HepG2 (cell line): ENCODE results near the gene TUBG2. TPM values are rescaled to one million over a fixed set of nuclear protein-coding genes. Genes with fewer than 3 reads are reported as not detected.
A peak's percentile ranks its signal among the peaks of the same experiment; 100 is the strongest.

Source experiments
- E2F2 ChIP-seq: sonication (generic); formaldehyde crosslinking; IDR thresholded peaks from 2 replicates; pipeline ENCODE4 v1.4.0; 2020; ENCODE audit warnings: missing genetic modification reagents, borderline replicate concordance
- HCFC1 ChIP-seq: fragments of 150-350 bp; IDR thresholded peaks from 2 replicates; pipeline ENCODE4 v1.6.1; 2014; ENCODE audit warnings: low read depth, low read length
- HOMEZ ChIP-seq: IDR thresholded peaks from 2 replicates; pipeline ENCODE4 v1.6.1; 2016; ENCODE audit warnings: low read depth
- MTF2 ChIP-seq: sonication (generic); formaldehyde crosslinking; IDR thresholded peaks from 2 replicates; pipeline ENCODE4 v1.5.0; 2020; ENCODE audit warnings: missing genetic modification reagents, borderline replicate concordance
- NCOA1 ChIP-seq: sonication (generic); formaldehyde crosslinking; IDR thresholded peaks from 2 replicates; pipeline ENCODE4 v1.9.0; 2021; ENCODE audit warnings: missing genetic modification reagents
- NFATC3 ChIP-seq: sonication (generic); formaldehyde crosslinking; IDR thresholded peaks from 2 replicates; pipeline ENCODE4 v1.5.1; 2020; ENCODE audit warnings: mild to moderate bottlenecking, missing genetic modification reagents
- PAWR ChIP-seq: sonication (generic); formaldehyde crosslinking; IDR thresholded peaks from 2 replicates; pipeline ENCODE4 v1.4.0; 2020; ENCODE audit warnings: missing genetic modification reagents, mild to moderate bottlenecking, borderline replicate concordance
- SPEN ChIP-seq: sonication (generic); formaldehyde crosslinking; IDR thresholded peaks from 2 replicates; pipeline ENCODE4 v1.5.1; 2020; ENCODE audit warnings: low read depth, mild to moderate bottlenecking, missing genetic modification reagents
- SRY ChIP-seq: sonication (generic); formaldehyde crosslinking; IDR thresholded peaks from 2 replicates; pipeline ENCODE4 v1.8.0; 2022; ENCODE audit warnings: mild to moderate bottlenecking, missing genetic modification reagents
- SUZ12 ChIP-seq: fragments of 150-350 bp; IDR thresholded peaks from 2 replicates; pipeline ENCODE4 v1.6.1; 2014; ENCODE audit warnings: low read depth, low read length
- TMF1 ChIP-seq: sonication (generic); formaldehyde crosslinking; IDR thresholded peaks from 2 replicates; pipeline ENCODE4 v1.8.1; 2022; ENCODE audit warnings: low read depth, missing genetic modification reagents
- ZBTB14 ChIP-seq: sonication (generic); formaldehyde crosslinking; IDR thresholded peaks from 2 replicates; pipeline ENCODE4 v1.4.0; 2020; ENCODE audit warnings: missing genetic modification reagents
- ZFYVE20 ChIP-seq: sonication (generic); formaldehyde crosslinking; IDR thresholded peaks from 2 replicates; pipeline ENCODE4 v1.8.0; 2023; ENCODE audit warnings: low read depth, mild to moderate bottlenecking, moderate library complexity, missing genetic modification reagents, borderline replicate concordance
- ZKSCAN1 ChIP-seq: fragments of 150-350 bp; IDR thresholded peaks from 2 replicates; pipeline ENCODE4 v1.6.1; 2014; ENCODE audit warnings: low read length
- ZKSCAN8 ChIP-seq: IDR thresholded peaks from 2 replicates; pipeline ENCODE4 v1.6.1; 2016; ENCODE audit warnings: borderline replicate concordance, missing genetic modification reagents, missing compliant biosample characterization
- ZNF225 ChIP-seq: sonication (generic); formaldehyde crosslinking; IDR thresholded peaks from 2 replicates; pipeline ENCODE4 v1.4.0; 2020; ENCODE audit warnings: mild to moderate bottlenecking, missing genetic modification reagents
- ZNF367 ChIP-seq: sonication (generic); formaldehyde crosslinking; IDR thresholded peaks from 2 replicates; pipeline ENCODE4 v1.4.0; 2020; ENCODE audit warnings: missing genetic modification reagents, borderline replicate concordance
- ZNF567 ChIP-seq: sonication (generic); formaldehyde crosslinking; IDR thresholded peaks from 2 replicates; pipeline ENCODE4 v1.8.1; 2023; ENCODE audit warnings: mild to moderate bottlenecking, missing genetic modification reagents, borderline replicate concordance
- ZNF850 ChIP-seq: sonication (generic); formaldehyde crosslinking; conservative IDR thresholded peaks from 2 replicates; pipeline ENCODE4 v1.9.0; 2021; ENCODE audit warnings: mild to moderate bottlenecking, missing genetic modification reagents
- ZNF891 ChIP-seq: sonication (generic); formaldehyde crosslinking; IDR thresholded peaks from 2 replicates; pipeline ENCODE4 v1.5.0; 2020; ENCODE audit warnings: mild to moderate bottlenecking, missing genetic modification reagents
- ZSCAN22 ChIP-seq: sonication (generic); formaldehyde crosslinking; IDR thresholded peaks from 2 replicates; pipeline ENCODE4 v1.4.0; 2020; ENCODE audit warnings: mild to moderate bottlenecking, missing genetic modification reagents
- polyA plus RNA-seq, 8 experiments: library from polyadenylated mRNA; depleted of rRNA in 3 of 8; stranded (reverse) in 7 of 8; unstranded in 1 of 8; fragments of >200 nt; fragmentation: Illumina TruSeq in 4 of 8; extraction: Trizol in 4 of 8; gene quantifications; 2 replicates each; pipeline versions ENCODE4 v1.2.1 to v1.2.3, GENCODE V29; 2011 to 2016; ENCODE audit warnings: low read depth in 4 of 8, missing spikeins in 1 of 8, mixed read lengths in 1 of 8; ENCODE audit not compliant: insufficient read depth in 1 of 8
- total RNA-seq, 5 experiments: library from RNA; depleted of rRNA; stranded (reverse); fragments of >200 nt; fragmentation: Illumina TruSeq; extraction: Trizol; gene quantifications; 2 replicates each; pipeline ENCODE4 v1.2.3, GENCODE V29; 2016; ENCODE audit warnings: low read depth in 1 of 5
- TF ChIP-seq, protein P1 (sequence below): sonication (generic); formaldehyde crosslinking; IDR thresholded peaks from 2 replicates; pipeline ENCODE4 v1.4.0; 2020; ENCODE audit warnings: missing genetic modification reagents
- TF ChIP-seq, protein P2 (sequence below): sonication (generic); formaldehyde crosslinking; IDR thresholded peaks from 2 replicates; pipeline ENCODE4 v1.8.0; 2022; ENCODE audit warnings: low read depth, missing genetic modification reagents

Gene TUBG2
- total and polyA plus RNA-seq, 2 of the 13 experiments (the other 11 are each of a cell fraction or from before 2014, with no cell fraction given): 16.0 to 42.3 TPM

DNA sequence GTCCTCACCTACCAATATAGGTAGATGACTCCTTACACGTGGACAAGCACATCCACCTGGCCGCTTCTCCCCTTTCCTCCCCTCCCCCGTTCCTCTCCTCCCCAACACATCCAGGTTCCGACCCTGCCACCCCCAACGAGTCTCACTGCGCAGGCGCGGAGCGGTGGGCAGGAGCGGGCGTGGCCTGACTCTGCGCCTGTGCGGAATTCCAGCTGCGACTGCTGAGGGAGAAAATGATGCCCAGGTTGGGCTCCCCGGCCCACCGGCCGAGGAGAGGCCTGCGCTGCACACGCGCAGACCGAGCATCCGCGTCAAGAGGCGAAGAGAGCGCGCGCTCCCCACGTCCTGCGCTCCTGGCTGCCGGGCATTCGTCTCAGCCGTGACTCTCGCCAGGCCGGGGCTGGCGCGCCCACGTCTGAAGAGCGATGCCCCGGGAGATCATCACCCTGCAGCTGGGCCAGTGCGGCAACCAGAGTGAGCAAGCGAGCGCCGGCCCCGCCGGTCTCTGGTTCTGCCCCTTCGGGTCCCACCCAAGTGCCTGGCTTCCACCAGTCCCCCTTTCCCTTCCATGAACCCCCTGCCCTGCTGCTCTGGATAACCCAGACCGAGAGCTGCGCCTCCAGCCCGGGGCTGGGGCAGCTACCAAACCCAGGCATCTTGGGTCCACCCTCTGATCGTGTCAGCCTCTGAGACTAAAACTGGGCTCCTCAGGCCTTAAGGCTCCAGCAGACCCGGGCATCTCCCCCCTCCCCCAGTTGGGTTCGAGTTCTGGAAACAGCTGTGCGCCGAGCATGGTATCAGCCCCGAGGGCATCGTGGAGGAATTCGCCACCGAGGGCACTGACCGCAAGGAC lies at the start of gene TUBG2 (continued):
- TF ChIP-seq E2F2 (0 out of 2 replicates have a peak, but pooled peaks have one; percentile 30), ZNF367 (no peak), SRY (no peak), ZNF891 (CRISPR knock-in tag) (peak; percentile 95), ZKSCAN8 (peak; percentile 57; the same call in 1 of the 2 replicates), NCOA1 (CRISPR knock-in tag) (no peak), ZFYVE20 (CRISPR knock-in tag) (no peak), HOMEZ (CRISPR knock-in tag) (peak; percentile 31; the same call in 1 of the 2 replicates), SUZ12 (no peak), TMF1 (no peak), ZNF850 (CRISPR knock-in tag) (no peak), SPEN (CRISPR knock-in tag) (peak; percentile 86), ZKSCAN1 (no peak), ZNF225 (CRISPR knock-in tag) (peak; percentile 62; the same call in 1 of the 2 replicates), HCFC1 (no peak; the same call in 1 of the 2 replicates), ZBTB14 (peak; percentile 53; the same call in 1 of the 2 replicates), ZSCAN22 (CRISPR knock-in tag) (no peak), MTF2 (no peak), ZNF567 (CRISPR knock-in tag) (no peak), PAWR (CRISPR knock-in tag) (no peak), NFATC3 (CRISPR knock-in tag) (no peak)
- TF ChIP-seq, protein P1, sequence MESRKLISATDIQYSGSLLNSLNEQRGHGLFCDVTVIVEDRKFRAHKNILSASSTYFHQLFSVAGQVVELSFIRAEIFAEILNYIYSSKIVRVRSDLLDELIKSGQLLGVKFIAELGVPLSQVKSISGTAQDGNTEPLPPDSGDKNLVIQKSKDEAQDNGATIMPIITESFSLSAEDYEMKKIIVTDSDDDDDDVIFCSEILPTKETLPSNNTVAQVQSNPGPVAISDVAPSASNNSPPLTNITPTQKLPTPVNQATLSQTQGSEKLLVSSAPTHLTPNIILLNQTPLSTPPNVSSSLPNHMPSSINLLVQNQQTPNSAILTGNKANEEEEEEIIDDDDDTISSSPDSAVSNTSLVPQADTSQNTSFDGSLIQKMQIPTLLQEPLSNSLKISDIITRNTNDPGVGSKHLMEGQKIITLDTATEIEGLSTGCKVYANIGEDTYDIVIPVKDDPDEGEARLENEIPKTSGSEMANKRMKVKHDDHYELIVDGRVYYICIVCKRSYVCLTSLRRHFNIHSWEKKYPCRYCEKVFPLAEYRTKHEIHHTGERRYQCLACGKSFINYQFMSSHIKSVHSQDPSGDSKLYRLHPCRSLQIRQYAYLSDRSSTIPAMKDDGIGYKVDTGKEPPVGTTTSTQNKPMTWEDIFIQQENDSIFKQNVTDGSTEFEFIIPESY (CRISPR knock-in tag): 0 out of 2 replicates have a peak, but pooled peaks have one; percentile 10
- TF ChIP-seq, protein P2, sequence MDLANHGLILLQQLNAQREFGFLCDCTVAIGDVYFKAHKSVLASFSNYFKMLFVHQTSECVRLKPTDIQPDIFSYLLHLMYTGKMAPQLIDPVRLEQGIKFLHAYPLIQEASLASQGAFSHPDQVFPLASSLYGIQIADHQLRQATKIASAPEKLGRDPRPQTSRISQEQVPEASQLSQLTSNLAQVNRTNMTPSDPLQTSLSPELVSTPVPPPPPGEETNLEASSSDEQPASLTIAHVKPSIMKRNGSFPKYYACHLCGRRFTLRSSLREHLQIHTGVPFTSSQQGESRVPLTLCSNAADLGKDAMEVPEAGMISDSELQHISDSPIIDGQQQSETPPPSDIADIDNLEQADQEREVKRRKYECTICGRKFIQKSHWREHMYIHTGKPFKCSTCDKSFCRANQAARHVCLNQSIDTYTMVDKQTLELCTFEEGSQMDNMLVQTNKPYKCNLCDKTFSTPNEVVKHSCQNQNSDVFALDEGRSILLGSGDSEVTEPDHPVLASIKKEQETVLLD (CRISPR knock-in tag): no peak
